OCI-M2 (cell line): ENCODE measurements around the gene AEBP1.

ENCODE experiments used
- DNase-seq: peaks from one replicate; lab custom pipeline; 2025; ENCODE audit not compliant: unreplicated experiment; lab: John Stamatoyannopoulos, UW

The AEBP1 gene

DNA sequence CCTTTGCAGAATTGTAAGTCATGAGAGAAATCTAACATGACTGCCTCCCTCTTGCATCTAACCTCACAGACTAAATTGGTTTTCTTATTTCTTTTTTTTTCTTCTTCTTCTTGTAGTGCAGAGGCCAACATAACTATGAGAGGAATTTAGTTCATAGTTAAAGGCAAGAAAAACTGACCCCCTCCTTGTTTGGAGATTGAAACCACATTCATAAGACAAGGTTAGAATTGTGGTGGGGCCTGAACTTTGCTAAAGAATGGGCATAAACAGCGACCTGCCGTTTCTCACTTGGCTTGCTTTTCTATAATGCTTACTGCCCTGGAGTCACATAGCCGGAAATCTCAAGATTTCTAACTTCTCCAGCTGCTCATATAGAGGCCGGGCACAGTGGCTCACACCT lies 19.4 kb upstream of the AEBP1 start:
- DNase-seq, result no peak

- DNase-seq, result no peak
Observed at GRCh38 chr7:44085546-44085945, 18.6 kb upstream of the AEBP1 start.

GRCh38 chr7:44086627-44087026 lies 17.5 kb upstream of the AEBP1 start:
- DNase-seq, result no peak

DNA sequence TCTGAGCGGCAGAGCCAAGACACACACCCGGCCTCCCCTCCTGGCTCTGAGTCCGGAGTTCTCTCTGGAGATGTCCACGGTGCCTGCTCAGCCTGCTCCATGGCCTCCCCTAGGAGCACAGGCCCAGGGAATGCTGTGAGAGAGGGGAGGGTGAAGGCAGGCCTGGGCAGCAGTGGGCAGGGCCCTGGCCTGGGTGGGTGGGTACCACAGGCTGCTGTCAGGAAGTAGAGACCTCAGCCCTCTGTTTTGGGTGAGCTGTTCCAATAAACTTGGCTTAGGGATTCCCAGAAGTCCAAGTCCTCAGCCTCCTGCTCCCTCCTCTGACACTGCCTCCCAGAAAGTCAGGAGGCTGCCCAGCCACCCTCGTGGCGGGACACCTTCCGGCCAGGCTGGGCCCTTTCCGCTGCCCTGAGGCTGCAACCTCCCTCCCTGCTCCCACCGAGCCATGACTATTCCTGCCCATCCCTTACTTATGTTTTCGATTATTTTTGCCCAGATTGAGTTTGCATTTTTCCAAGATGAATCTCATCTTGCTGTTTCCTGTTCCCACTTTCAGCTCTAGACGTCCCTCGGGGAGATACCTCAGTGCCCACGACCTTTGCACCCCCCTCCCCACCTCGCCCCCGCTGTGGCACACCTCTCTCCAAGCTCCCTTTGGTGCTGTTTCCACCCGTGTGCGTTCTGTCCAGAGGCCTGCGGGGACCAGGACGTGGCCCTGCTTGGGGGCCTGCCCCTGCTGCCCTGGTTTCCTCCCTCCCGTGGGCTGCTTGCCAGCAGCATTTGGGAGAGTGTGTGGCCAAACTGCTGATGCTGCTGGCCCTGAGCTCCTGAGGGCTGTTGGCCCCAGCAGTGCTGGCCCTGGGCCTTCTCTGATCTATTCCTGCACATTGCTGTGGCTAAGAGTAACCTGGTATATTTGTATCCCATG lies 16.0 kb upstream of the AEBP1 start:
- no peak for DNase-seq

DNA sequence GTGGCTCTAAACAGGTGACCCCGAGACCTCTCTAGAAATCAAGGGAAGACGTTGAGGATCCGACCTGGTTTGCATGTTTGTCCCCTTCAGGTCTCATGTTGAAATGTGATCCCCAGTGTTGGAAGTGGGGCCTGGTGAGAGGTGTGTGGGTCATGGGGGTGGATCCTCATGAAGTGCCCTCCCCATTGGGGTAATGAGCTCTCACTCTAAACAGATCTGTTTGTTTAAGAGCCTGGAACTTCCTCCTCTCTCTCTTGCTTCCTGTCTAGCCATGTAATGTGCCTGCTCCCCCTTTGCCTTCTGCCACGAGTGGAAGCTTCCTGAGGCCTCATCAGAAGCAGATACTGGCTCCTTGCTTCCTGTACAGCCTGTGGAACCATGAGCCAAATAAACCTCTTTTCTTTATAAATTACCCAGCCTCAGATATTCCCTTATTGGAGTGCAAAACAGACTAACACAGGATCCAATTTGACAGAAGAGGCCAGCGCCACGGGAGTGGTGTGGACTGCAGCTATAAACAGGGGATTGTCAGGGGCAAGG lies 11.0 kb upstream of the AEBP1 start:
- DNase-seq, result no peak

DNA sequence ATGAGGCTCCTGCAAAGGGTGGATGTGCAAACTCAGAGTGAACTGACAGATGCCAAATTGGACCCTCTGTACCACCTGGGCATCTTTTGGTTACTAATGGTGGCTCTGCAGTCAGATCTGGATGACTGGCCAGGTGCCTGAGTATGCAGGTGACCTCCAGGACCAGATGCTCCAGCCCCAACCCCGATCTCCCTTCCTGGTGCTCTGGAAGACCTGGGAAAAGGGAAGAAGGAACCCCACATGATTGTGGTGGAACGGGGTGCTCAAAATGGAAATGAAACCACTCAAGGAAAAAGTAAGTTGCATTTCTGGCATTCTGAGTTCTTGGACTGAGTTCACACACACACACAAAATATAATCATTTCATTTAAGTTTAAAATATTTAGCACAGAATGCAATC lies 9.8 kb upstream of the AEBP1 start:
- DNase-seq, result no peak

GRCh38 chr7:44094883-44095592 lies 9.1 kb upstream of the AEBP1 start:
- no peak for DNase-seq

DNA sequence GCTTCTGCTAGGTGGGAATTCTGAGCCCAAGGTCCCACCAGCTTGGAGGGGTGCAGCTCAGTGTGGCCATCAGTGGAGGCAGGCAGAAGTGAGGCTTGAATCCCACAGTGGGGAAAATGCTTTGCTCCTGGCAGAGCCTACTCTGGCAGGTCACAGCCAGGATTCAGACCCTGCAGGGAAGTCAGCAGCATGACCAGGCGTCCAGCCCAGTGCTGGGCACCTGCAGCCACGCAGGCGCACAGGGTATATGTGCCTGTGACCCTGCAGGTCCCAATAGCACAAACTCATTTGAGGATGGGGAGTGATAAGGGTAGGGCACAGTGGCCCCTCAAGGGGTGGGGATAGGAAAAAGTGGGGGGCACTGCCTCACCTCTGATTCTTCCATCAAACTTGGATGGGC lies 8.4 kb upstream of the AEBP1 start:
- DNase-seq, result no peak

GRCh38 chr7:44096326-44096881 lies 7.7 kb upstream of the AEBP1 start:
- DNase-seq, result no peak

DNA sequence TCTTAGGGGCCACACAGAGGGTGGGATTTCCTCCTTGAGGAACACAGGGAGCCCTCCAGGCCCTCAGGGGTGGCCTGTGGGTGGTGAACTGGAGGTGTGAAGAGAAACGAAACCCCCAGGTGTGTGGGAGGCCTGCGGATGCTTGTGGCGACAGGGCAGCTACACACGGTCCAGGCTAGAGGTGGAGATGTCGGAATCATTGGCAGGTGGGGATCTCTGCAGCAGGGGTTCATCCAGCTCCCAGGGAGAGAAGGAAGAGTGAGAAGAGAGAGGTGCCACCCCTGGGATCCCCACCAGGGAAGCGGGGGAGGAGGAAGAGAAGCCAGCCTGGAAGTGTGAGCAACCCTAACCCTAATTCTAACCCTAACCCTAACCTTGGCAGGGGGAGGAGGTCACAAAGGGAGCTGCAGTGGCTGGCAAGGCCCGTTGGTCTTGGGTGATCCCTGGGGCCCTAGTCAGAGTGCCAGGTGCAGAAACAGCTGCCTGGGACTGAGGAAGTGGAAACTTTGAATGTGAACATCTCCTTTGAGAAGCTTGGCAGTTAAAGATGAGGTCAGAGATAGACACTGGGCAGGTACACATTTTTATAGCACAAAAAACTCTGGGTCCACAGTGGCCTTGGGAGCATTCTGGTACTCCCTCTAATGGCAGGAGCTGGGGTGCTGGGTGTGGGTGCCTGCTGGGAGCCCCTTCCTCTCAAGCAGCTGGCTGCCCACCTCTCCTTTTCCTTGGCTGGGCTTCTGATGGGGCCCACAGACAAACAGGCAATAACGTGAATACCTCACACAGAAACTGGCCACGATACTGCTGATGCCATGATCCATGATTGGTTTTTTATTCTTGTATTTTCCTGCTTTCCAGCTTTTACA lies 6.8 kb upstream of the AEBP1 start:
- DNase-seq, result no peak

DNA sequence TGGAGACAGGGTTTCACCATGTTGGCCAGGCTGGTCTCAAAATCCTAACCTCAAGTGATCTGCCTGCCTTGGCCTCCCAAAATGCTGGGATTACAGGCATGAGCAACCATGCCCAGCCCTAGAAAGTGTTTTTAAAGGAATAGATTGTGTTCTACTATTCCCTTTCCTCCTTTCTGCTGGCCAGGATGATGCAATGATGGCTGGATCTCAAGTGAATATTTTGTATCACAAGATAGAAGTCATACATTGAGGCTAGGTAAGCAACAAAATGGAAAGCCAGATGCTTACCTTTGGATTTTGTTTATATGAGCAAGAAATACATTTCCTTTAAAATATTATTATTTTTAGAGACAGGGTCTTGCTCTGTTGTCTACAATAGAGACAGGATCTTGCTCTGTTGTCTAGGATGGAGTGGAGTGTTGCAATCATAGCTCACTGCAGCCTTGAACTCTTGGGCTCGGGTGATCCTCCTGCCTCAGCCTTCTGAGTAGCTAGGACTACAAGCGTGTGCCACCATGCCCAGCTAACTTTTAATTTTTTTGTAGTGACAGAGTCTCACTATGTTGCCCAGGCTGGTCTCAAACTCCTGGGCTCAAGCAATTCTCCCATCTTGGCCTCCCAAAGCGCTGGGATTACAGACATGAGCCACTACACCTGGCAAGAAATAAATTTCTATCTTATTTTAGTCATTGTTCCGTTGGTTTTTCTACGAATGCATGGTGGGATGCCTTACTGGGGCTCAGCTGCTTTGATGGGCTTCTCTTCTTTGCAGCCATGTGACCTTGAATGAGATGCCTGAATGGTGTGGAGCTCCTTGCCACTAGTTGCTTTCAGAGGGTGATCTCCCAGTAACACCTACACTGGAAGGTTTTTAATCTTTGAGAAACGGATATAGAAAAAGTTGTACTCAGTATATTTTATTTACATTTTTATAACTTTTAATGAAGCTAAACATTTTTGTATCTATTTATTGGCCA lies 5.8 kb upstream of the AEBP1 start:
- no peak for DNase-seq

GRCh38 chr7:44099669-44100068 lies 4.5 kb upstream of the AEBP1 start:
- no peak for DNase-seq

- DNase-seq, result no peak
Observed at GRCh38 chr7:44100458-44101302, 3.5 kb upstream of the AEBP1 start.

DNA sequence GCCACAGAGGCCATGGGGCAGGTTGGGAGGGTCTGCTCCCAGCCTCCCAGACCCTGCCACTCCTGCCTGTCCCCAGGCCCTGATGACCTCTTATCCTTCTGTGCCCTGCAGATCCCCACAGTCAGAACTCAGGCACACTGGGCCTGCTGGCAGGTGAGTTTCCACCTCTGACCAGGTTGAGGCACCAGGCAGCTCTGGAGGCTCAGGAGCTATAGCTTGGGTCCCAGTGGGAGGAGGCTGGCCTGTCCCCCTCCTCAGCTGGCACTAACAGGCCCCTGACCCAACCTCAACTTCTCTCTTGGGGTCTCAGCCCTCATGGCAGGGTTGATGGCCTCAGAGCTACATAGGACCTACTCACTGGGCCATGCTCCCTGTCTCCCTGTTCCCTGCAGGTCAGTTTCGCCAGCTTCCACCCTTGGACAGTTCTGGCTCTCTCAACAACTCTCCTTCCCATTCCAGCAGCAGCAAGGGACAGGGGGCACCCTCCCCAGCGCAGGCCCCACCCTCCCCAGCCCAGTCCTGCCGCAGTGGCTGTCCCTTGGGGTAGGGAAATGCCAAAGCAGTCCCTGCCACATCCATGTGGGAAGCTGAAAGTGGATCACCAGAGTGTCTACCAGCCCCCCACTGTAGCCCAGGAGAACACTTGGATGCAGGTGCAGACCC lies 2.7 kb upstream of the AEBP1 start:
- no peak for DNase-seq

DNA sequence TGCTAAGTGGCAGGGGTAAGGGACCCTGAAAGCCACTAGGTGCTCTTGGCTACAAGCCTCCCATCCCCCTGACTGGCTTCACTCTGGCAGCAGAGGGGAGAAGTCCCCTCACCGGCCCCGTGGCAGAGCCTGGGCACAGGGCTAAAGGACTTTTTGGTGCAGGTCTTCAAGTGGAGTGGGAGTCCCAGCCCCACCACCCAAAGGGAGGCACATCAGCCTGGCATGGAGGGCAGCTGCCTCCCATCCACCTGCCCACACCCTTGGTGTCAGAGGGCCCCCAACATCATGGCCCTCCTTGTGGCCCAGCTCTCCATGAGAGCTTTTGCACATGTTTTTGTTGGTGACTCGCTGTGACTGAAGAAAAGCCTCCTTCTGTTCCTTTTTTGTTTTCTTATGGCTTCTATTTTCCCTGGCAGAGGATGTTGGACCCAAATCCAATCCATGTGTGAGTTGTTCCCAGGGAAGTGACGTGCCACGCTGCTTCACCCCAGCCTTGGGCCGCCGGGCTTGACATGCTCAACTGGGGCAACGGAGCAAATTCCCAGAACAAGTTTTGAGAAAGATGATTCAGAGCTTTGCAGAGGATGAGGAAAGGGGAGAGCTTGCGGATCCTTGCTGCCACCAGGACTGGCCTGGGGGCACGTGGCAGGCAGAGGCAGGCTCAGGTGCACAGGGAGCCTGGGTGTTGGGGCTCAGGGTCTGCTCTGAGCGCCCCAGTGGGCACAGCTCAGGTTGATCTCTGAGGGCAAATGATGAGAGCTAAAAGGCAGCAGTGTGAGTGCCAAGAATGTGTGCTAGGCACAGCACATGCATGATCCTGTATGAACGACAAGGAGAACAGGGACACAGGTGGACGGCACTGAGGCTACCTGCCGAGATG lies 1.9 kb upstream of the AEBP1 start:
- DNase-seq, result no peak

DNA sequence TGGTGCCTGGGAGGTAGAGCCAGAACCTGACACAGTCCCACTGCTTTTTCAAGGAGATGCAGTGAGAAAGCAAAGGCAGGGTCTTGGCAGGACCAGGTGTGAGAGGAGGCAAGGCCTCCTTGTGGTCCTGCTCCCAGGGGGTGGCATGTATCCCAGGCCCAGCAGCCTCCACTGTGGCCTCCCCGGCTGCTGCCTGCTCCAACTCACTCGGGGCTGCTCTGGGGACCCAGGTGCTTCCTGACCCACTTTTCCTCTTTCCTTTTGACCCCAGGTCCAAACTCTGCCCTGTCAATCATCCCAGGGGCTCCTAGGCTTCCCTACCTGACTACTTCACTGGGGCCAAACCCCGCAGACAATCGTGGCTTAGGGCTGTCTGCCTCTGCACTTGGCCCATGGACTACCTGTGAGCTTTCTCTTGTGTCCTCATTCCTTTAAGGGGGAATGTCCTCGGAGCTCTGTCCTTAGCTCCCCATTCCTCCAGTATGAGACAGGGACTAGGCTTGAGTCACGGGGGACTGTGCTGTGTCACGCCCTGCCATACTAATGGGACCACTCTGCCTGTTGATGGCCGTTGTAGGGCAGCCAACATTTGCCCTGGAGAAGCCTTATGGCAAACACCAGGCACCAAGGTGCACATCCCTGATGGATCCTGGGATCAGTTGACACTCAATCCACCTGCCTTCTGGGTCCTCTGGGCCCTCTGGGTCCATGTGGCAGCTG lies 1.1 kb upstream of the AEBP1 start:
- no peak for DNase-seq

DNA sequence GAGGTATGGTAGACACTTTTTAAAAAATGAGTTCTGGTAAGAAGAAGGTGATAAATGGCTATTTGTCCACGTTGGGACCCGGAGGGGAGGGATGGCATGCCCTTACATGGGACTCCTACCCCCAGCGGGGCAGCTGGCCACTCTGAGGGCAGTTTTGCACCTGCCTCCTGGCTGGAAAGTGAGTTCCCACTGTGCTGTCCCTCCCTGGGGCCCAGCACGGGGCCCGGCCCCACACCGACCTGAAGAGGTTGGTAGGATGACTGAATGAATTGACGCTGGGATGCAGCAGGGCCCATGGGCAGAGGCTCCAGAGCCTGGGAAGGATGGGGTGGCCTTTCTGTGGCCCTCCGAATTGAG lies 601 bp upstream of the AEBP1 start:
- DNase-seq, result no peak
